ENCODE measurements around the gene DCDC2B. TPM values are rescaled to one million over a fixed set of nuclear protein-coding genes. Genes with fewer than 3 reads are reported as not detected.

The DCDC2B gene
- total and polyA plus RNA-seq, 2 donors from 2014 or later = not detected

DNA sequence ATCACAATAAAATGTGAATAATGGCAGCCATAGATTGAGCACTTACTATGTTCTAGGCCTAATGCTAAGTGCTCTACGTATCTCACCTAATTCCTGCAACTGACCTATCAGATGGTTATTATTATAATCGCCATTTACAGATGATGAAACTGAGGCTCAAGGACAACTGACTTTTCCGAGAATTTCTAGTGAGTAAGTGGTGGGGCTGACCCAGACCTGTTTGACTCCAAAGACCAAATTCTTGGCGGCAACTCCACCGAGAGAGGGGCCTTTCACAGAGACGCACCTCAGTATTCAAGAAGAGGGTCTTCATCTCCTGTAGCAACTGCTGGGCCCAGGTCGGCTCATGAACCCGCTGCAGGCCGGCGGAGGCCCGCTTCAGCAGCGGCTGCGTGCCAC lies 12.7 kb downstream of the DCDC2B start:
- intact Hi-C loops (cut with DNase I) = no loop called here
- H3K27ac ChIP-seq (ENCODE audit: low read depth in 2 of 2, low read length in 2 of 2) = peak overlapping the region; percentile 20 to 92
- TF ChIP-seq, protein P1, sequence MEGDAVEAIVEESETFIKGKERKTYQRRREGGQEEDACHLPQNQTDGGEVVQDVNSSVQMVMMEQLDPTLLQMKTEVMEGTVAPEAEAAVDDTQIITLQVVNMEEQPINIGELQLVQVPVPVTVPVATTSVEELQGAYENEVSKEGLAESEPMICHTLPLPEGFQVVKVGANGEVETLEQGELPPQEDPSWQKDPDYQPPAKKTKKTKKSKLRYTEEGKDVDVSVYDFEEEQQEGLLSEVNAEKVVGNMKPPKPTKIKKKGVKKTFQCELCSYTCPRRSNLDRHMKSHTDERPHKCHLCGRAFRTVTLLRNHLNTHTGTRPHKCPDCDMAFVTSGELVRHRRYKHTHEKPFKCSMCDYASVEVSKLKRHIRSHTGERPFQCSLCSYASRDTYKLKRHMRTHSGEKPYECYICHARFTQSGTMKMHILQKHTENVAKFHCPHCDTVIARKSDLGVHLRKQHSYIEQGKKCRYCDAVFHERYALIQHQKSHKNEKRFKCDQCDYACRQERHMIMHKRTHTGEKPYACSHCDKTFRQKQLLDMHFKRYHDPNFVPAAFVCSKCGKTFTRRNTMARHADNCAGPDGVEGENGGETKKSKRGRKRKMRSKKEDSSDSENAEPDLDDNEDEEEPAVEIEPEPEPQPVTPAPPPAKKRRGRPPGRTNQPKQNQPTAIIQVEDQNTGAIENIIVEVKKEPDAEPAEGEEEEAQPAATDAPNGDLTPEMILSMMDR (IDR thresholded peaks at IDR 0.05; ENCODE audit: borderline replicate concordance, extremely low read depth, insufficient read depth) = no peak
- peaks cover 4 to 24% (median 20%) of the 10 kb centered on the region in 3 donors for H3K36me3 ChIP-seq (ENCODE audit: control insufficient read depth in 2 of 3, insufficient read depth in 3 of 3, low read length in 3 of 3)
- H3K4me3 ChIP-seq (ENCODE audit: low read length in 3 of 3) = peak overlapping the region; percentile 94 to 99 (median 97)
- peak overlapping the region; percentile 55 to 94 (median 71) for H3K9ac ChIP-seq (ENCODE audit: low read length in 3 of 3)
- H3K9me3 ChIP-seq (ENCODE audit: control insufficient read depth in 2 of 3, insufficient read depth in 1 of 3, low read length in 3 of 3) = no peaks in the 10 kb centered on the region
- no peaks in the 10 kb centered on the region for H3K27me3 ChIP-seq (ENCODE audit: control insufficient read depth, insufficient read depth, low read length)
- DNase-seq (no peak), FAIRE-seq (no peak)
- peaks cover 6 to 28% (median 22%) of the 10 kb centered on the region in 3 donors for H3K4me1 ChIP-seq (ENCODE audit: control insufficient read depth in 2 of 3, insufficient read depth in 2 of 3, low read depth in 1 of 3, low read length in 3 of 3)

DNA sequence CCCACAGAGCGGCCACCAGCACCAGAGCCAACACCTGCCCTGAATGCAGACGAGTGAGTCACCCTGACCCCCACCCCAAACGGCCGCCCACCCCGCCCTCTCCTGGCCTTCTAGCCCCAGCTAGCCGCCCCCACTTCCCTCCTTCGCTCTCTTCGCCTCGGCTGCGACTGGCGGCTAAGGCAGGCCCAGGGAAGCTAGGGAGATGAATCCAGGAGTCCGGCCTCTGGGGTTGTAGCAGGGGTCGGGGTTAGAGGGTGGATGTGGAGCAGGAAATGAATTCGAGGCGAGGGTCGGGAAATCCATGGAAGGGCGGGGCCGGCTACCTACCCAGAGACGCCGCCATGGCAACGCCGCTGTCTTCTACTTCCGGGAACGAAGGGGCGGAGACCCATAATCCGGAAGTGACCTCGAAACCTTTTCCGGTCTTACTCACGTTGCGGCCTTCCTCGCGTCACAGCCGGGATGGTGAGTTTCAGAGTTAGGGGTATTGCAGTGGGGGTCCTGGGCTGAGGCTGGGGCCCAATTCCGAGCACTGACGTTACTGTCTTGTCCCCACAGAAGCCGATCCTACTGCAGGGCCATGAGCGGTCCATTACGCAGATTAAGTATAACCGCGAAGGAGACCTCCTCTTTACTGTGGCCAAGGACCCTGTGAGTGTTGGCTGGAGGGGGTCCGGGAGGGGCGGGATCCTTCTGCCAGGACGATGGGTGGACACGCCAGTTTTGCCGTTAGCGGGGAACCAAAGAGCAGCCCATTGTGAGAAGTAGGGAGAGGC lies 13.3 kb downstream of the DCDC2B start, which contains the start of the genes EIF3I and TMEM234:
TSS of gene EIF3I (plus strand) at position 428 of the 776 bp plus-strand sequence. CDS start at position 463, 35 bp downstream.
TSS of gene TMEM234 (minus strand) at position 374 of the 776 bp plus-strand sequence. CDS start at position 343, 31 bp downstream.
- peak; percentile 95 to 98 (median 96) for DNase-seq

DNA sequence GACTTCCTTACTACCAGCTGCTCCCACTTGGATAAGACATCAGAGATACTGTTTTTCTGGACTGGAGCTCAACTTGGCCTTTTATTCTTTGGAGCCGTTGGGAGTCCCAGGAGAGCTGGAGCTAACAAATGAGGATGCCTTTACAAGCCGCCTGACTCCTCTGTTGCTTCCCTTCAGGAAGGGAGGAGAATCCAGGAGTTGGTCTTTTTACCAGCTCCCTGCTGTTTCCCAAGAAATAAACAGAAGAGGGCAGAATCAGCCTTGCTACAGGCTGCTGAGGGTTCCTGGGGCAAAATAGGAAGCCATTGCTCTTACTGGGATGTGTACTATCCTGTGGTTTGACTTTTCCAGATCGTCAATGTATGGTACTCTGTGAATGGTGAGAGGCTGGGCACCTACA lies 14.8 kb downstream of the DCDC2B start:
- no peak for FAIRE-seq
- H3K36me3 ChIP-seq (ENCODE audit: control insufficient read depth in 2 of 3, insufficient read depth in 3 of 3, low read length in 3 of 3) = peaks cover 4 to 25% (median 22%) of the 10 kb centered on the region in 3 donors
- DNase-seq = no peak

More for the DNA sequence above, 13.3 kb downstream of the DCDC2B start, which contains the start of the genes EIF3I and TMEM234:
- H3K36me3 ChIP-seq (ENCODE audit: control insufficient read depth in 2 of 3, insufficient read depth in 3 of 3, low read length in 3 of 3) = peaks cover 4 to 18% (median 18%) of the 10 kb centered on the region in 3 donors
- intact Hi-C loops (cut with DNase I) = no loop called here
- peaks cover 6 to 28% (median 22%) of the 10 kb centered on the region in 3 donors for H3K4me1 ChIP-seq (ENCODE audit: control insufficient read depth in 2 of 3, insufficient read depth in 2 of 3, low read depth in 1 of 3, low read length in 3 of 3)
- peak; percentile 37 for FAIRE-seq
- TF ChIP-seq, protein P1 (IDR thresholded peaks at IDR 0.05; ENCODE audit: borderline replicate concordance, extremely low read depth, insufficient read depth) = no peak
- no peaks in the 10 kb centered on the region for H3K9me3 ChIP-seq (ENCODE audit: control insufficient read depth in 2 of 3, insufficient read depth in 1 of 3, low read length in 3 of 3)
- H3K27me3 ChIP-seq (ENCODE audit: control insufficient read depth, insufficient read depth, low read length) = no peaks in the 10 kb centered on the region
- peak within 1 kb of the TSS; percentile 92 to 95 for H3K27ac ChIP-seq (ENCODE audit: low read depth in 2 of 2, low read length in 2 of 2)
- H3K4me3 ChIP-seq (ENCODE audit: low read length in 3 of 3) = peak within 1 kb of the TSS; percentile 94 to 99 (median 97)
- H3K9ac ChIP-seq (ENCODE audit: low read length in 3 of 3) = peak within 1 kb of the TSS; percentile 94 to 97 (median 97)

More for the DNA sequence above, 14.8 kb downstream of the DCDC2B start:
- Histone ChIP-seq H3K27ac (ENCODE audit: low read depth in 2 of 2, low read length in 2 of 2) (no peak overlapping the region), H3K27me3 (ENCODE audit: control insufficient read depth, insufficient read depth, low read length) (no peaks in the 10 kb centered on the region), H3K4me3 (ENCODE audit: low read length in 3 of 3) (no peak overlapping the region), H3K9ac (ENCODE audit: low read length in 3 of 3) (peak overlapping the region in 1 of 3 donors; percentile 49), H3K9me3 (ENCODE audit: control insufficient read depth in 2 of 3, insufficient read depth in 1 of 3, low read length in 3 of 3) (no peaks in the 10 kb centered on the region), H3K4me1 (ENCODE audit: control insufficient read depth in 2 of 3, insufficient read depth in 2 of 3, low read depth in 1 of 3, low read length in 3 of 3) (peaks cover 6 to 28% (median 22%) of the 10 kb centered on the region in 3 donors)
- intact Hi-C loops (cut with DNase I) = no loop called here
- TF ChIP-seq, protein P1 (IDR thresholded peaks at IDR 0.05; ENCODE audit: borderline replicate concordance, extremely low read depth, insufficient read depth) = no peak

Data from kidney (tissue), 14 donors.